Upper lobe of left lung (tissue), 4 donors: Measurements from ENCODE around the gene GRIN2A.

Source experiments
- CTCF ChIP-seq, 6 experiments: fragments of 450-650 bp in 4 of 6; fragments of 200-600 bp in 2 of 6; sonication (generic) in 2 of 6; IDR thresholded peaks; one replicate each; pipeline ENCODE4 v1.5.1; 2016 to 2019; ENCODE audit warnings: antibody characterized with exemption in 6 of 6
- EP300 ChIP-seq, 4 donors: sonication (generic); formaldehyde crosslinking; IDR thresholded peaks; one replicate each; pipeline ENCODE4 v1.5.1; 2017; ENCODE audit warnings: antibody characterized with exemption in 4 of 4, control low read depth in 2 of 4
- POLR2A ChIP-seq, 4 donors: fragments of 450-650 bp; IDR thresholded peaks; one replicate each; pipeline ENCODE4 v1.5.1; 2016 to 2017; ENCODE audit warnings: antibody characterized with exemption in 4 of 4, mild to moderate bottlenecking in 2 of 4
- POLR2AphosphoS5 ChIP-seq, 2 donors: sonication (generic); formaldehyde crosslinking; IDR thresholded peaks; one replicate each; pipeline ENCODE4 v1.5.1; 2017; ENCODE audit warnings: antibody characterized with exemption in 2 of 2

- TF ChIP-seq POLR2AphosphoS5 (IDR thresholded peaks at IDR 0.05) (no peak), CTCF (IDR thresholded peaks at IDR 0.05) (no peak), EP300 (IDR thresholded peaks at IDR 0.05) (no peak), POLR2A (IDR thresholded peaks at IDR 0.05) (no peak)
Measured at GRCh38 chr16:9801651-9802050, 380.6 kb downstream of the GRIN2A start.
